Keratinocyte (primary cell): Measurements from ENCODE around the gene METRNL. TPM values are rescaled to one million over a fixed set of nuclear protein-coding genes. Genes with fewer than 3 reads are reported as not detected.

Source experiments
- DNase-seq: peaks from one replicate; pipeline ENCODE4 v3.0.0-alpha.2; 2011; ENCODE audit warnings: low read depth, missing footprints, low spot score
- FAIRE-seq: peaks from 2 replicates; lab custom pipeline; 2011; peaks lifted over from hg19 to GRCh38; lab: Jason Lieb, UNC
- H2AFZ ChIP-seq: 2 replicates; pipeline ENCODE4 v1.6.0; 2012; ENCODE audit warnings: low read length, control low read depth, inconsistent platforms; ENCODE audit not compliant: control insufficient read depth
- H3K27ac ChIP-seq: 2 replicates; pipeline ENCODE4 v1.5.1; 2011; ENCODE audit warnings: low read length; ENCODE audit not compliant: control insufficient read depth, insufficient read depth
- H3K27me3 ChIP-seq: 3 replicates; pipeline ENCODE4 v1.6.0; 2011; ENCODE audit warnings: low read length; ENCODE audit not compliant: control insufficient read depth, insufficient read depth; ENCODE audit errors: extremely low read depth
- H3K36me3 ChIP-seq, 2 experiments: 2 replicates in 1 of 2; 3 replicates in 1 of 2; pipeline ENCODE4 v1.5.1; 2011; ENCODE audit warnings: low read length in 2 of 2, mild to moderate bottlenecking in 1 of 2; ENCODE audit not compliant: control insufficient read depth in 2 of 2, insufficient read depth in 2 of 2; ENCODE audit errors: extremely low read depth in 1 of 2
- H3K4me1 ChIP-seq: 3 replicates; pipeline ENCODE4 v1.5.1; 2011; ENCODE audit warnings: low read length; ENCODE audit not compliant: control insufficient read depth, insufficient read depth; ENCODE audit errors: extremely low read depth
- H3K4me2 ChIP-seq: 3 replicates; pipeline ENCODE4 v1.6.0; 2011; ENCODE audit warnings: low read depth, low read length; ENCODE audit not compliant: control insufficient read depth, insufficient read depth; ENCODE audit errors: extremely low read depth
- H3K4me3 ChIP-seq, 3 experiments: fragments of 200-600 bp in 1 of 3; sonication (generic) in 1 of 3; 2 replicates in 2 of 3; 3 replicates in 1 of 3; pipeline ENCODE4 v1.5.1; 2011 to 2016; ENCODE audit warnings: low read length in 3 of 3, mild to moderate bottlenecking in 3 of 3, control low read depth in 2 of 3, inconsistent platforms in 1 of 3, low read depth in 1 of 3, mixed read lengths in 1 of 3, mixed run types in 1 of 3, moderate library complexity in 1 of 3; ENCODE audit not compliant: control insufficient read depth in 2 of 3, insufficient read depth in 2 of 3; ENCODE audit errors: extremely low read depth in 1 of 3
- H3K79me2 ChIP-seq: 2 replicates; pipeline ENCODE4 v1.6.0; 2012; ENCODE audit warnings: low read length; ENCODE audit not compliant: control insufficient read depth, insufficient read depth
- H3K9ac ChIP-seq: 3 replicates; pipeline ENCODE4 v1.6.0; 2011; ENCODE audit warnings: low read length; ENCODE audit not compliant: control insufficient read depth, insufficient read depth; ENCODE audit errors: extremely low read depth
- H3K9me1 ChIP-seq: 3 replicates; pipeline ENCODE4 v1.6.0; 2011; ENCODE audit warnings: low read length; ENCODE audit not compliant: control insufficient read depth, insufficient read depth; ENCODE audit errors: extremely low read depth
- H3K9me3 ChIP-seq: 2 replicates; pipeline ENCODE4 v1.5.1; 2012; ENCODE audit warnings: low read depth, low read length; ENCODE audit not compliant: control insufficient read depth
- H4K20me1 ChIP-seq: 3 replicates; pipeline ENCODE4 v1.6.0; 2011; ENCODE audit warnings: low read length; ENCODE audit not compliant: control insufficient read depth, insufficient read depth; ENCODE audit errors: extremely low read depth
- CTCF ChIP-seq, 3 experiments: IDR thresholded peaks in 1 of 3; conservative IDR thresholded peaks in 1 of 3; optimal IDR thresholded peaks in 1 of 3; 2 replicates in 2 of 3; 3 replicates in 1 of 3; pipeline versions ENCODE3 to v1.5.1; 2011; ENCODE audit warnings: low read length in 3 of 3, mild to moderate bottlenecking in 3 of 3, moderate library complexity in 2 of 3, control low read depth in 1 of 3, inconsistent platforms in 1 of 3; ENCODE audit not compliant: insufficient read depth in 2 of 3; ENCODE audit errors: extremely low read depth in 1 of 3
- EZH2 ChIP-seq: IDR thresholded peaks from one replicate; pipeline ENCODE4 v1.6.1; 2012; ENCODE audit warnings: inconsistent platforms, mild to moderate bottlenecking, low read length, moderate library complexity
- dilution Hi-C: fragments of 300-500 bp; cut with MboI; formaldehyde crosslinking; loops from one replicate; pipeline ENCODE4 v1.7.0; 2020; ENCODE audit warnings: low sequenced_read_pairs; ENCODE audit not compliant: extremely low pct_ligation_motif_present
- polyA plus RNA-seq, 5 experiments: library from polyadenylated mRNA; depleted of rRNA in 3 of 5; stranded (reverse) in 3 of 5; stranded (forward) in 1 of 5; unstranded in 1 of 5; fragments of >200 nt; gene quantifications; 1 replicate in 1 of 5; 2 replicates in 3 of 5; 3 replicates in 1 of 5; pipeline versions ENCODE4 v1.2.1 to v1.2.3, GENCODE V29; 2011 to 2012; ENCODE audit warnings: missing spikeins in 2 of 5, low read depth in 1 of 5, low replicate concordance in 1 of 5

The METRNL gene
- polyA plus RNA-seq, 1 donor (not counting 4 experiments of a cell fraction or from before 2014, with no cell fraction given) = 3.1 TPM

- Histone ChIP-seq H3K79me2 (no peaks in the 10 kb centered on the region), H3K9me3 (no peaks in the 10 kb centered on the region), H2AFZ (no peak overlapping the region), H3K9ac (no peak overlapping the region), H3K36me3 (no peaks in the 10 kb centered on the region), H3K4me2 (no peak overlapping the region), H4K20me1 (no peaks in the 10 kb centered on the region), H3K9me1 (no peaks in the 10 kb centered on the region), H3K4me3 (no peak overlapping the region), H3K27me3 (peaks cover 17% of the 10 kb centered on the region), H3K27ac (no peak overlapping the region), H3K4me1 (no peaks in the 10 kb centered on the region)
- no peak for DNase-seq
- TF ChIP-seq CTCF (optimal IDR thresholded peaks at IDR 0.05 in 1 of 3, IDR thresholded peaks at IDR 0.05 in 1 of 3, conservative IDR thresholded peaks at IDR 0.05 in 1 of 3; ENCODE audit: extremely low read depth in 1 of 3, insufficient read depth in 2 of 3, low read length in 3 of 3) (no peak), EZH2 (no peak)
- dilution Hi-C loops = no loop called here
- FAIRE-seq = no peak
These were observed 38.2 kb downstream of the METRNL start for GRCh38 chr17:83117583-83117982.

GRCh38 chr17:83118071-83118841 is 38.8 kb downstream of the METRNL start:
- FAIRE-seq = no peak
- no peaks in the 10 kb centered on the region for H3K4me1 ChIP-seq
- H2AFZ ChIP-seq = no peak overlapping the region

More at GRCh38 chr17:83118071-83118841, 38.8 kb downstream of the METRNL start:
- dilution Hi-C loops = no loop called here
- Histone ChIP-seq H3K27ac (no peak overlapping the region), H4K20me1 (no peaks in the 10 kb centered on the region), H3K27me3 (peaks cover 14% of the 10 kb centered on the region), H3K9me3 (no peaks in the 10 kb centered on the region), H3K79me2 (no peaks in the 10 kb centered on the region), H3K9ac (no peak overlapping the region), H3K9me1 (no peaks in the 10 kb centered on the region), H3K4me3 (no peak overlapping the region), H3K36me3 (no peaks in the 10 kb centered on the region), H3K4me2 (no peak overlapping the region)
- DNase-seq = no peak
- TF ChIP-seq CTCF (optimal IDR thresholded peaks at IDR 0.05 in 1 of 3, IDR thresholded peaks at IDR 0.05 in 1 of 3, conservative IDR thresholded peaks at IDR 0.05 in 1 of 3; ENCODE audit: extremely low read depth in 1 of 3, insufficient read depth in 2 of 3, low read length in 3 of 3) (no peak), EZH2 (no peak)
